Stimulated activated CD8-positive, alpha-beta memory T cell treated with anti-CD3 and anti-CD28 coated beads, Interleukin-12 subunit alpha, Interleukin-12 subunit beta, amount 100 ng/mL, for 1 hour (primary cell): ENCODE results near the gene SIT1.
"Not testable (repeated sequence)": the region's sequence is repeated elsewhere in the genome, so short reads cannot be mapped to it uniquely, and the experiment has no call there.

Experiments used
- DNase-seq: peaks from one replicate; pipeline ENCODE4 v3.0.0-alpha.2; 2020; ENCODE audit warnings: low read depth

SIT1 gene

GRCh38 chr9:35637427-35637955 lies 13.2 kb downstream of the SIT1 start:
- DNase-seq: not testable (repeated sequence)

- DNase-seq: not testable (repeated sequence)
Measured at GRCh38 chr9:35636877-35637246, 13.9 kb downstream of the SIT1 start.

GRCh38 chr9:35636135-35636876 lies 14.4 kb downstream of the SIT1 start:
- DNase-seq: no peak

- DNase-seq: no peak
Measured at GRCh38 chr9:35635730-35636129, 15.0 kb downstream of the SIT1 start.

- DNase-seq: no peak
Measured at GRCh38 chr9:35629597-35629996, 21.1 kb downstream of the SIT1 start.

GRCh38 chr9:35628389-35628991 lies 22.2 kb downstream of the SIT1 start:
- DNase-seq: no peak

GRCh38 chr9:35627575-35627974 lies 23.2 kb downstream of the SIT1 start:
- no peak for DNase-seq

- no peak for DNase-seq
Measured at GRCh38 chr9:35619800-35620158, 31.0 kb downstream of the SIT1 start.

GRCh38 chr9:35618854-35619799 lies 31.6 kb downstream of the SIT1 start:
- peak; percentile 27 for DNase-seq

GRCh38 chr9:35618325-35618727 lies 32.4 kb downstream of the SIT1 start, which contains the start of gene CD72:
CD72 (minus strand) TSS chr9:35618413; CDS start chr9:35618303, 110 bp downstream.
- DNase-seq: no peak

GRCh38 chr9:35617548-35617947 lies 33.2 kb downstream of the SIT1 start:
- no peak for DNase-seq

GRCh38 chr9:35616681-35617459 lies 33.9 kb downstream of the SIT1 start:
- peak; percentile 49 for DNase-seq

- no peak for DNase-seq
Measured at GRCh38 chr9:35615981-35616680, 34.6 kb downstream of the SIT1 start.

GRCh38 chr9:35612843-35613242 lies 37.9 kb downstream of the SIT1 start:
- DNase-seq: no peak

GRCh38 chr9:35612066-35612465 lies 38.7 kb downstream of the SIT1 start:
- not testable (repeated sequence) for DNase-seq

GRCh38 chr9:35611230-35611797 lies 39.4 kb downstream of the SIT1 start:
- DNase-seq: peak; percentile 51

GRCh38 chr9:35609820-35610163 lies 40.9 kb downstream of the SIT1 start:
- no peak for DNase-seq

GRCh38 chr9:35609001-35609819 lies 41.5 kb downstream of the SIT1 start:
- DNase-seq: no peak

- no peak for DNase-seq
Measured at GRCh38 chr9:35608221-35608620, 42.5 kb downstream of the SIT1 start.

GRCh38 chr9:35606726-35607125 lies 44.0 kb downstream of the SIT1 start:
- no peak for DNase-seq
